OCI-LY1 (cell line): Measurements from ENCODE around the gene BEAN1.

Experiments
- H2AFZ ChIP-seq: fragments of 200-600 bp; sonication (generic), shearing (Covaris generic); 2 replicates; pipeline ENCODE4 v1.6.0; 2014; ENCODE audit warnings: antibody characterized with exemption, mild to moderate bottlenecking, low read length
- H3F3A ChIP-seq: fragments of 200-600 bp; sonication (generic), shearing (Covaris generic); 2 replicates; pipeline ENCODE4 v1.6.0; 2014; ENCODE audit warnings: mild to moderate bottlenecking, antibody characterized with exemption, low read length, moderate library complexity; ENCODE audit not compliant: insufficient read depth
- H3K27ac ChIP-seq: fragments of 200-600 bp; sonication (generic); 2 replicates; pipeline ENCODE4 v1.5.1; 2014; ENCODE audit warnings: low read length, mixed run types, mild to moderate bottlenecking, low read depth; ENCODE audit not compliant: poor library complexity, severe bottlenecking
- H3K27me3 ChIP-seq: fragments of 200-600 bp; sonication (generic); 2 replicates; pipeline ENCODE4 v1.6.0; 2014; ENCODE audit warnings: antibody characterized with exemption, mild to moderate bottlenecking, low read length, moderate library complexity; ENCODE audit not compliant: insufficient read depth
- H3K36me3 ChIP-seq: fragments of 200-600 bp; sonication (generic); 2 replicates; pipeline ENCODE4 v1.6.1; 2014; ENCODE audit warnings: mild to moderate bottlenecking, antibody characterized with exemption, low read length, moderate library complexity, mixed read lengths; ENCODE audit not compliant: insufficient read depth
- H3K4me1 ChIP-seq: fragments of 200-600 bp; sonication (generic); 2 replicates; pipeline ENCODE4 v1.5.1; 2014; ENCODE audit warnings: mild to moderate bottlenecking, low read length, moderate library complexity; ENCODE audit not compliant: insufficient read depth, severe bottlenecking
- H3K4me2 ChIP-seq: fragments of 200-600 bp; sonication (generic), shearing (Covaris generic); 2 replicates; pipeline ENCODE4 v1.6.1; 2014; ENCODE audit warnings: low read length
- H3K4me3 ChIP-seq: fragments of 200-600 bp; sonication (generic); 2 replicates; pipeline ENCODE4 v1.5.1; 2014; ENCODE audit warnings: low read length, low read depth, mild to moderate bottlenecking, mixed read lengths; ENCODE audit not compliant: poor library complexity, severe bottlenecking
- H3K79me2 ChIP-seq: fragments of 200-600 bp; shearing (Covaris generic); 2 replicates; pipeline ENCODE4 v1.6.1; 2016; ENCODE audit warnings: mixed run types, low read length, mixed read lengths; ENCODE audit not compliant: insufficient read depth
- H3K9ac ChIP-seq: fragments of 200-600 bp; sonication (generic), shearing (Covaris generic); 2 replicates; pipeline ENCODE4 v1.6.1; 2014; ENCODE audit warnings: mild to moderate bottlenecking, low read length, mixed read lengths
- H3K9me2 ChIP-seq: fragments of 200-600 bp; sonication (generic), shearing (Covaris generic); 2 replicates; pipeline ENCODE4 v1.6.1; 2014; ENCODE audit warnings: low read depth, mild to moderate bottlenecking, low read length, mixed read lengths
- H3K9me3 ChIP-seq: fragments of 200-600 bp; shearing (Covaris generic); 2 replicates; pipeline ENCODE4 v1.6.1; 2014; ENCODE audit warnings: low read length, mixed read lengths
- H4K20me1 ChIP-seq: fragments of 200-600 bp; sonication (generic), shearing (Covaris generic); 2 replicates; pipeline ENCODE4 v1.6.0; 2016; ENCODE audit warnings: mild to moderate bottlenecking, low read length; ENCODE audit not compliant: insufficient read depth
- EZH2 ChIP-seq: fragments of 200-600 bp; sonication (generic), shearing (Covaris generic); IDR thresholded peaks from 2 replicates; pipeline ENCODE4 v1.8.0; 2017; ENCODE audit warnings: borderline replicate concordance, mixed run types, mild to moderate bottlenecking, antibody characterized with exemption, low read length, moderate library complexity, mixed read lengths
- TF ChIP-seq, protein P1 (sequence below): fragments of 200-600 bp; sonication (generic), shearing (Covaris generic); IDR thresholded peaks from 2 replicates; pipeline ENCODE4 v1.5.1; 2017; ENCODE audit warnings: mild to moderate bottlenecking, antibody characterized with exemption, low read length, moderate library complexity, mixed read lengths

BEAN1 gene

DNA sequence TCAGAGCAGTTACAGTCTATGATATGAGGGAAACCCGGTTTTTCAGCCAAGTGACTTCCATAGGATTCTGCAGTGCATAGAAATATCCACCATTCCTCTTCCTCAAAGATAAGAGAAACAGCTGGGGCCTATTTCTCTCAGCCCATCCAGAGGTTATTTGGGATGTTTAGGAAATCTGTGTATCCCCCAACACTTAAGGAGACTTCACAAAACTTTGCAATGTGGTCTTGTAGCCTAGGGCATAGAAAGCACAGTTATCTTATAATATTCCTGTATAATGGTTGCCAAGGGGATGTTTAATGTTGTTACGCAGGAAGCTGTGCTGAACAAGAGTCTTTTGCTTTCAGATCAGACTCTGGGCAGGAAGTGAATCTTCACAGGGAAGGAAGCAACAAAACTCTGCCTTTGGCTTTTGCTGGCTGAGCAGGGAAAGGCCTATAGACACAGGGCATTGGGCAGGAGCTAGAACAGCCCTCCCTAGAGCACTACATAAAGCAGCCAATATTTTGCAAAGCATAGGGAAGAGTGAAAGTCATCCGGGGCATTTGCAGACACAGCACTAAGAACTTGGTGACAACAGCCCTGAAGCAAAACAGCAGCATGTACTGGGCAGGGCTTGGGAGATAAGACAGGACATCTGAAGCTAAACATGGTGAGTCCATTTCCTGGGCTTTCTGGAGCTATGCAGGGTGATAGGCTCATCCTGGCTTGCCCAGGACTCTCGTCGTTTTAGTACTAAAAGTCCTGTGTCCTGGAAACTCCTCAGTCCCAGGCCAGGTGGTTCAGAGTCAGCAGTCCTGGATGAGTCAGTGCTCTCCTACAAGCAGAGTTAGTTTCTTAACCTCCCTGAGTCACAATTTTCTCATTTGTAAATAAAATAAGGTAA, 18.7 kb upstream of the BEAN1 start:
- Histone ChIP-seq H3K36me3 (no peaks in the 10 kb centered on the region; the same call in 1 of the 2 replicates), H3K27me3 (peaks cover 4% of the 10 kb centered on the region), H3K4me2 (no peak overlapping the region), H3K9me3 (no peaks in the 10 kb centered on the region; the same call in 1 of the 2 replicates), H3K79me2 (no peaks in the 10 kb centered on the region), H3F3A (no peaks in the 10 kb centered on the region), H3K27ac (no peak overlapping the region), H4K20me1 (no peaks in the 10 kb centered on the region), H3K4me3 (no peak overlapping the region), H3K9me2 (no peaks in the 10 kb centered on the region), H3K4me1 (peaks cover 17% of the 10 kb centered on the region), H3K9ac (no peak overlapping the region), H2AFZ (no peak overlapping the region)
- TF ChIP-seq EZH2 = no peak
- TF ChIP-seq, protein P1, sequence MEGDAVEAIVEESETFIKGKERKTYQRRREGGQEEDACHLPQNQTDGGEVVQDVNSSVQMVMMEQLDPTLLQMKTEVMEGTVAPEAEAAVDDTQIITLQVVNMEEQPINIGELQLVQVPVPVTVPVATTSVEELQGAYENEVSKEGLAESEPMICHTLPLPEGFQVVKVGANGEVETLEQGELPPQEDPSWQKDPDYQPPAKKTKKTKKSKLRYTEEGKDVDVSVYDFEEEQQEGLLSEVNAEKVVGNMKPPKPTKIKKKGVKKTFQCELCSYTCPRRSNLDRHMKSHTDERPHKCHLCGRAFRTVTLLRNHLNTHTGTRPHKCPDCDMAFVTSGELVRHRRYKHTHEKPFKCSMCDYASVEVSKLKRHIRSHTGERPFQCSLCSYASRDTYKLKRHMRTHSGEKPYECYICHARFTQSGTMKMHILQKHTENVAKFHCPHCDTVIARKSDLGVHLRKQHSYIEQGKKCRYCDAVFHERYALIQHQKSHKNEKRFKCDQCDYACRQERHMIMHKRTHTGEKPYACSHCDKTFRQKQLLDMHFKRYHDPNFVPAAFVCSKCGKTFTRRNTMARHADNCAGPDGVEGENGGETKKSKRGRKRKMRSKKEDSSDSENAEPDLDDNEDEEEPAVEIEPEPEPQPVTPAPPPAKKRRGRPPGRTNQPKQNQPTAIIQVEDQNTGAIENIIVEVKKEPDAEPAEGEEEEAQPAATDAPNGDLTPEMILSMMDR = no peak

- no peaks in the 10 kb centered on the region for H4K20me1 ChIP-seq
- peaks cover 8% of the 10 kb centered on the region for H3K27me3 ChIP-seq
- H3K36me3 ChIP-seq = no peaks in the 10 kb centered on the region; the same call in 1 of the 2 replicates
- no peaks in the 10 kb centered on the region for H3K79me2 ChIP-seq
- no peaks in the 10 kb centered on the region; the same call in 1 of the 2 replicates for H3K9me3 ChIP-seq
- no peak overlapping the region for H3K9ac ChIP-seq
- no peaks in the 10 kb centered on the region for H3K9me2 ChIP-seq
- TF ChIP-seq, protein P1 = no peak
- no peak for TF ChIP-seq EZH2
- H3F3A ChIP-seq = no peaks in the 10 kb centered on the region
- no peak overlapping the region for H3K4me2 ChIP-seq
- H2AFZ ChIP-seq = no peak overlapping the region
- no peak overlapping the region for H3K4me3 ChIP-seq
- H3K27ac ChIP-seq = no peak overlapping the region
- peaks cover 17% of the 10 kb centered on the region for H3K4me1 ChIP-seq
These were observed 17.9 kb upstream of the BEAN1 start for GRCh38 chr16:66409156-66409555.

- no peak overlapping the region for H3K27ac ChIP-seq
These were observed 14.9 kb upstream of the BEAN1 start for GRCh38 chr16:66412182-66412581.

More at GRCh38 chr16:66412182-66412581, 14.9 kb upstream of the BEAN1 start:
- Histone ChIP-seq H3K4me3 (no peak overlapping the region), H3K9ac (no peak overlapping the region), H3K9me3 (peaks cover 5% of the 10 kb centered on the region; the same call in 1 of the 2 replicates), H3K9me2 (no peaks in the 10 kb centered on the region), H3K36me3 (peaks cover 3% of the 10 kb centered on the region; the same call in 1 of the 2 replicates), H4K20me1 (no peaks in the 10 kb centered on the region), H3F3A (no peaks in the 10 kb centered on the region), H3K27me3 (peaks cover 4% of the 10 kb centered on the region; the same call in 1 of the 2 replicates), H3K79me2 (no peaks in the 10 kb centered on the region), H3K4me2 (no peak overlapping the region), H3K4me1 (peaks cover 9% of the 10 kb centered on the region), H2AFZ (no peak overlapping the region)
- TF ChIP-seq, protein P1 = no peak
- TF ChIP-seq EZH2 = no peak
